GM08714 (cell line): ENCODE results near the gene ABHD2.
A peak's percentile ranks its signal among the peaks of the same experiment; 100 is the strongest.
"Not testable (repeated sequence)": the region's sequence is repeated elsewhere in the genome, so short reads cannot be mapped to it uniquely, and the experiment has no call there.

Experiments used
- H3K4me3 ChIP-seq: fragments of 200-500 bp; sonication (Bioruptor generic); 2 replicates; pipeline ENCODE4 v1.5.1; 2014; ENCODE audit warnings: mild to moderate bottlenecking, low read length, inconsistent platforms
- ZNF274 ChIP-seq: IDR thresholded peaks from 2 replicates; pipeline ENCODE4 v1.6.1; 2012; ENCODE audit warnings: mild to moderate bottlenecking, low read depth, low read length

Gene ABHD2, protein sequence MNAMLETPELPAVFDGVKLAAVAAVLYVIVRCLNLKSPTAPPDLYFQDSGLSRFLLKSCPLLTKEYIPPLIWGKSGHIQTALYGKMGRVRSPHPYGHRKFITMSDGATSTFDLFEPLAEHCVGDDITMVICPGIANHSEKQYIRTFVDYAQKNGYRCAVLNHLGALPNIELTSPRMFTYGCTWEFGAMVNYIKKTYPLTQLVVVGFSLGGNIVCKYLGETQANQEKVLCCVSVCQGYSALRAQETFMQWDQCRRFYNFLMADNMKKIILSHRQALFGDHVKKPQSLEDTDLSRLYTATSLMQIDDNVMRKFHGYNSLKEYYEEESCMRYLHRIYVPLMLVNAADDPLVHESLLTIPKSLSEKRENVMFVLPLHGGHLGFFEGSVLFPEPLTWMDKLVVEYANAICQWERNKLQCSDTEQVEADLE

GRCh38 chr15:89087830-89088604 is at the start of gene ABHD2:
Gene ABHD2, plus strand, starts transcription at chr15:89088456. Its CDS starts 27,872 bp downstream, at chr15:89116328.
- H3K4me3 ChIP-seq = peak within 1 kb of the TSS; percentile 86
- no peak for TF ChIP-seq ZNF274

GRCh38 chr15:89039142-89039541 is 49.1 kb upstream of the ABHD2 start:
- no peak overlapping the region for H3K4me3 ChIP-seq
- no peak for TF ChIP-seq ZNF274

- H3K4me3 ChIP-seq = no peak overlapping the region
- TF ChIP-seq ZNF274 = no peak
Measured at GRCh38 chr15:89041507-89041906, 46.7 kb upstream of the ABHD2 start.

GRCh38 chr15:89042387-89042786 is 45.9 kb upstream of the ABHD2 start:
- TF ChIP-seq ZNF274 = no peak
- H3K4me3 ChIP-seq = no peak overlapping the region

GRCh38 chr15:89043031-89044002 is 44.9 kb upstream of the ABHD2 start:
- no peak overlapping the region for H3K4me3 ChIP-seq
- no peak for TF ChIP-seq ZNF274

- not testable (repeated sequence) for H3K4me3 ChIP-seq
Measured at GRCh38 chr15:89049016-89049666, 39.1 kb upstream of the ABHD2 start.

DNA sequence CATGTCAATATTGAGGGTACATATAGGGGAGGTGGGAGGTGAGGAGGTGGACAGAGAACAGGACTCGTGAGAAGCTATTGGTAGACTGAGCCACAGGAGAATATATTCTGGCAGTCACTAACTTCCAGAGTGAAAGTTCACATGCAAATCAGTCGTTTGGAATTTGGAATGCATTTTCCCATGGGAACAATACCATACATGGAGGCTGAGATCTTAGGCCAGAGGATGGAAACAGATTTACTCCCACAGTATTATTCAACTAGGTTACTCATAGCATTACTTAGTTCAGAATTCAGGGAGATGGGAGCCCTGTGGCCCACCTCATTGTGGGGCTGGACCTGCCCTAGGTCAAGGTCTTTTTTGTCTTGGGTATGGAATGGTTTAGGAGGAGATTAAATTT is 36.4 kb upstream of the ABHD2 start:
- TF ChIP-seq ZNF274 = no peak
- no peak overlapping the region for H3K4me3 ChIP-seq

DNA sequence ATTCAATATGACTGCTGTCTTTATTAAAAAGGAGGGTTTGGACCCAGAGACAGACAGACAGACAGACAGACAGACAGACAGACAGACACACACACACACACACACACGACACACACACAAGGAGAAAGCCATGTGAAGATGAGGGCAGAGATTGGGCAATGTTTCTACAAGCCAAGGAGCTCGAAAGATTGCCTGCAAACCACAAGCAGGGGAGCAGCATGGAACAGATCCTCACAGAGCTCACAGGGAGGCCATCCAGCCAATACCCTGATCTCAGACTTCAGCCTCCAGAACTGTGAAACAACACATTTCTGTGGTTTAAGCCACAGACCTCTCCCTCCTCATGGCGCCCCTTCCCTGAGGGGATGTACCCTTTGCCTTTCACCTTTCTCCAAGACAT is 35.8 kb upstream of the ABHD2 start:
- no peak overlapping the region for H3K4me3 ChIP-seq
- no peak for TF ChIP-seq ZNF274

DNA sequence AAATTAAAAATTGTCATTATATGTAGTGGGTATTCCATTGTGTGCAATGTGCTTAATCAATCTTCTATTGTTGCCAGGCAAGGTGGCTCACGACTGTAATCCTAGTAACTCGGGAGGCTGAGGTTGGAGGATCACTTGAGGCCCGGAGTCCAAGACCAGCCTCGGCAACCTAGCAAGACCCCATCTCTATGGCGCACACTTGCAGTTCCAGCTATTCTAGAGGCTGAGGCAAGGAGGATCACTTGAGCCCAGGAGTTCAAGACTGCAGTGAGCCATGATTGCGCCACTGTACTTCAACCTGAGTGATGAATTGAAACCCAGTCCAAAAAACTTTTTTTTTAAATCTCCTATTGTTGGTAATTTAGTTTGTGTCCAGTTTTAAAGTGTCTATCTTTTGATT is 33.4 kb upstream of the ABHD2 start:
- no peak overlapping the region for H3K4me3 ChIP-seq
- no peak for TF ChIP-seq ZNF274

GRCh38 chr15:89057506-89058133 is 30.6 kb upstream of the ABHD2 start:
- no peak overlapping the region for H3K4me3 ChIP-seq
- no peak for TF ChIP-seq ZNF274

GRCh38 chr15:89058376-89058775 is 29.9 kb upstream of the ABHD2 start:
- no peak for TF ChIP-seq ZNF274

GRCh38 chr15:89058876-89059405 is 29.3 kb upstream of the ABHD2 start:
- no peak overlapping the region for H3K4me3 ChIP-seq
- no peak for TF ChIP-seq ZNF274

More at GRCh38 chr15:89058376-89058775, 29.9 kb upstream of the ABHD2 start:
- H3K4me3 ChIP-seq = no peak overlapping the region

- no peak for TF ChIP-seq ZNF274
- H3K4me3 ChIP-seq = no peak overlapping the region
Measured at GRCh38 chr15:89066280-89066679, 22.0 kb upstream of the ABHD2 start.
